DND-41 (cell line): ENCODE data around the gene COX7B.

Source experiments
- EZH2 ChIP-seq: IDR thresholded peaks from 3 replicates; pipeline ENCODE4 v1.6.1; 2012; ENCODE audit warnings: borderline replicate concordance, low read depth, mild to moderate bottlenecking, moderate library complexity, low read length, inconsistent platforms; ENCODE audit not compliant: severe bottlenecking
- TF ChIP-seq, protein P1 (sequence below): IDR thresholded peaks from 2 replicates; pipeline ENCODE4 v1.5.1; 2012; ENCODE audit warnings: borderline replicate concordance, low read length, moderate library complexity, mild to moderate bottlenecking; ENCODE audit not compliant: poor library complexity, severe bottlenecking; ENCODE audit errors: extremely low read depth

DNA sequence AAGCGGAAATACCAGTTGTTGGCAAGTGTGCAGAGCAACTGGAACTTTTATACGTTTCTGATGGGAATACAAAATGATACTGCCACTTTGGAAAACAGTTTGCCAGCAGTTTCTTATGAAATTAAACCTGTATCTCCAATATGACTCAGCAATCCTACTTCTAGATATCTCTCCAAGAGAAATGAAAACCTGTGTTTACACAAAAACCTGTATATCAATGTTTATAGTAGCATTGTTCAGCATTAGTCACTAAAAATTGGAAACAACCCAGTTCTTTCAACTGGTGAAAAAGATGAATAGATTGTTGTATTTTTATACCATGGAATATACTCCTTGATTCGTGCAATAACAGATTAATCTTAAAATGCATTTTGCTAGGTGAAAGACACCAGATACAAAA, 38.0 kb downstream of the COX7B start:
- TF ChIP-seq, protein P1, sequence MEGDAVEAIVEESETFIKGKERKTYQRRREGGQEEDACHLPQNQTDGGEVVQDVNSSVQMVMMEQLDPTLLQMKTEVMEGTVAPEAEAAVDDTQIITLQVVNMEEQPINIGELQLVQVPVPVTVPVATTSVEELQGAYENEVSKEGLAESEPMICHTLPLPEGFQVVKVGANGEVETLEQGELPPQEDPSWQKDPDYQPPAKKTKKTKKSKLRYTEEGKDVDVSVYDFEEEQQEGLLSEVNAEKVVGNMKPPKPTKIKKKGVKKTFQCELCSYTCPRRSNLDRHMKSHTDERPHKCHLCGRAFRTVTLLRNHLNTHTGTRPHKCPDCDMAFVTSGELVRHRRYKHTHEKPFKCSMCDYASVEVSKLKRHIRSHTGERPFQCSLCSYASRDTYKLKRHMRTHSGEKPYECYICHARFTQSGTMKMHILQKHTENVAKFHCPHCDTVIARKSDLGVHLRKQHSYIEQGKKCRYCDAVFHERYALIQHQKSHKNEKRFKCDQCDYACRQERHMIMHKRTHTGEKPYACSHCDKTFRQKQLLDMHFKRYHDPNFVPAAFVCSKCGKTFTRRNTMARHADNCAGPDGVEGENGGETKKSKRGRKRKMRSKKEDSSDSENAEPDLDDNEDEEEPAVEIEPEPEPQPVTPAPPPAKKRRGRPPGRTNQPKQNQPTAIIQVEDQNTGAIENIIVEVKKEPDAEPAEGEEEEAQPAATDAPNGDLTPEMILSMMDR: no peak
- TF ChIP-seq EZH2: no peak
